Measurements from ENCODE around the gene BEST1. TPM values are rescaled to one million over a fixed set of nuclear protein-coding genes. Genes with fewer than 3 reads are reported as not detected.

Gene BEST1
- total RNA-seq, 1 experiment from 2014 or later: 1.7 TPM

- no peaks in the 10 kb centered on the region for H3K36me3 ChIP-seq (ENCODE audit: insufficient read depth, low read length)
- H3K4me2 ChIP-seq (ENCODE audit: low read depth, low read length, poor library complexity, severe bottlenecking): no peak overlapping the region
- H2AFZ ChIP-seq (ENCODE audit: low read length): no peak overlapping the region
- H3K9me3 ChIP-seq (ENCODE audit: low read length): no peaks in the 10 kb centered on the region
- no peak overlapping the region for H3K9ac ChIP-seq (ENCODE audit: low read length)
- no peaks in the 10 kb centered on the region for H3K9me2 ChIP-seq (replicated peaks; ENCODE audit: insufficient read depth, low read length)
- no peaks in the 10 kb centered on the region for H3K79me2 ChIP-seq (ENCODE audit: low read length)
- no peak overlapping the region for H3K27ac ChIP-seq (ENCODE audit: low read length)
- no peaks in the 10 kb centered on the region for H4K20me1 ChIP-seq (ENCODE audit: insufficient read depth, low read depth, low read length)
- H3K27me3 ChIP-seq (ENCODE audit: low read length): no peaks in the 10 kb centered on the region
- no peaks in the 10 kb centered on the region for H3K4me1 ChIP-seq (ENCODE audit: low read length)
- no peak overlapping the region for H3K4me3 ChIP-seq (ENCODE audit: low read length)
- DNase-seq: no peak
These were observed 42.9 kb upstream of the BEST1 start for GRCh38 chr11:61907282-61907681.

DNA sequence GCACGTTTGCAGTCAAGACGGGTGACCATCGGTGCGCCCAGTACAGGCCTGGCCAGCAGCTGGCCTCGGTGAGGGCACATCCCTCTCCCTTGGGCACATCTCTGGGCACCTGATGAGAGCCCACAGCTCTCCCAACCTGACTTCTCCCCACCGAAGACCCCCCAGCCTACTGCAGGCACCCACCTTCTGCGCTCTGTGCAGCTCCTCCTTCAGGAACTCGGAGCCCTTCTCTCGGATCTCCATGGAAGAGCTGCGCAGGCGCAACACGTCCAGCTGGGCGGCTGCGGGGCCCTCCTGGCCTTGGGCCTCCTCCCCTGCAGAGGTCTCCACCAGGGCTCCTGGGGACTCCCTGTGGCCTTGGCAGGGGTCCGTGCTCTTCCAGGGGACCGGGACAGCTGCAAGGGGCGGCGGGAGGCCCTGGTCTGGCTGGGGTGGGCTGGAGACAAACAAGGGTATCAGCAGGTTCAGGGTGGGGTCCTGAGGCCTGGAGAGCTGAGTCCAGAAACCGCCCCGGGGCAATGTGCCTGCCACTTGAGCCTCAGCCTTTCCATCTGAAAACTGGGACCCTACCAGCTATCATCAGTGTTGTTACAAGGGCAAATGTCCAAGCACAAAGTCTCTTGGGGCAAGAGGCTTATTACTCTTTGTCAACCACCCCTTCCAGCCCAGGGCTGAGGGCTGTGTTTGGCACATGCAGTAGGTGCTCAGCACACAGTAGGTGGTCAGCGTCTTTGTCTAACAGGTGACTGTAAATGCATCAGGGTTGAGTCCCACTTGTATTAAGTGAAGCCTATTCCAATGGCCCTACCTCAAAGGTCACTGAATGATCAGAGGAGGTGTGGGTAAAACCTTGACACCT lies 42.1 kb upstream of the BEST1 start:
- Histone ChIP-seq H3K4me2 (ENCODE audit: low read depth, low read length, poor library complexity, severe bottlenecking) (no peak overlapping the region), H3K9me2 (replicated peaks; ENCODE audit: insufficient read depth, low read length) (no peaks in the 10 kb centered on the region), H3K9me3 (ENCODE audit: low read length) (no peaks in the 10 kb centered on the region), H3K27me3 (ENCODE audit: low read length) (no peaks in the 10 kb centered on the region), H3K4me3 (ENCODE audit: low read length) (no peak overlapping the region), H2AFZ (ENCODE audit: low read length) (no peak overlapping the region), H3K79me2 (ENCODE audit: low read length) (no peaks in the 10 kb centered on the region), H3K4me1 (ENCODE audit: low read length) (no peaks in the 10 kb centered on the region), H3K36me3 (ENCODE audit: insufficient read depth, low read length) (no peaks in the 10 kb centered on the region), H3K27ac (ENCODE audit: low read length) (no peak overlapping the region), H4K20me1 (ENCODE audit: insufficient read depth, low read depth, low read length) (no peaks in the 10 kb centered on the region), H3K9ac (ENCODE audit: low read length) (no peak overlapping the region)
- no peak for DNase-seq

GRCh38 chr11:61908730-61909316 lies 41.3 kb upstream of the BEST1 start:
- no peaks in the 10 kb centered on the region for H3K36me3 ChIP-seq (ENCODE audit: insufficient read depth, low read length)
- H3K4me1 ChIP-seq (ENCODE audit: low read length): no peaks in the 10 kb centered on the region
- H3K79me2 ChIP-seq (ENCODE audit: low read length): no peaks in the 10 kb centered on the region
- H3K4me3 ChIP-seq (ENCODE audit: low read length): no peak overlapping the region
- H3K9me3 ChIP-seq (ENCODE audit: low read length): no peaks in the 10 kb centered on the region
- H2AFZ ChIP-seq (ENCODE audit: low read length): no peak overlapping the region
- H3K27ac ChIP-seq (ENCODE audit: low read length): no peak overlapping the region
- no peak overlapping the region for H3K4me2 ChIP-seq (ENCODE audit: low read depth, low read length, poor library complexity, severe bottlenecking)
- H3K9ac ChIP-seq (ENCODE audit: low read length): no peak overlapping the region
- no peaks in the 10 kb centered on the region for H4K20me1 ChIP-seq (ENCODE audit: insufficient read depth, low read depth, low read length)
- DNase-seq: no peak
- H3K27me3 ChIP-seq (ENCODE audit: low read length): no peaks in the 10 kb centered on the region
- no peaks in the 10 kb centered on the region for H3K9me2 ChIP-seq (replicated peaks; ENCODE audit: insufficient read depth, low read length)

- Histone ChIP-seq H3K4me2 (ENCODE audit: low read depth, low read length, poor library complexity, severe bottlenecking) (no peak overlapping the region), H3K9me3 (ENCODE audit: low read length) (no peaks in the 10 kb centered on the region), H3K9ac (ENCODE audit: low read length) (no peak overlapping the region), H4K20me1 (ENCODE audit: insufficient read depth, low read depth, low read length) (no peaks in the 10 kb centered on the region), H3K27ac (ENCODE audit: low read length) (no peak overlapping the region), H3K27me3 (ENCODE audit: low read length) (no peaks in the 10 kb centered on the region), H3K79me2 (ENCODE audit: low read length) (no peaks in the 10 kb centered on the region), H3K36me3 (ENCODE audit: insufficient read depth, low read length) (no peaks in the 10 kb centered on the region), H2AFZ (ENCODE audit: low read length) (no peak overlapping the region), H3K4me3 (ENCODE audit: low read length) (no peak overlapping the region), H3K4me1 (ENCODE audit: low read length) (no peaks in the 10 kb centered on the region), H3K9me2 (replicated peaks; ENCODE audit: insufficient read depth, low read length) (no peaks in the 10 kb centered on the region)
- DNase-seq: no peak
These were observed 39.7 kb upstream of the BEST1 start for GRCh38 chr11:61910187-61911127.

- H3K4me2 ChIP-seq (ENCODE audit: low read depth, low read length, poor library complexity, severe bottlenecking): no peak overlapping the region
- H3K36me3 ChIP-seq (ENCODE audit: insufficient read depth, low read length): no peaks in the 10 kb centered on the region
- H3K79me2 ChIP-seq (ENCODE audit: low read length): no peaks in the 10 kb centered on the region
- H3K4me1 ChIP-seq (ENCODE audit: low read length): no peaks in the 10 kb centered on the region
- no peaks in the 10 kb centered on the region for H4K20me1 ChIP-seq (ENCODE audit: insufficient read depth, low read depth, low read length)
- no peak overlapping the region for H3K9ac ChIP-seq (ENCODE audit: low read length)
- H3K27ac ChIP-seq (ENCODE audit: low read length): no peak overlapping the region
- no peak for DNase-seq
- no peaks in the 10 kb centered on the region for H3K9me2 ChIP-seq (replicated peaks; ENCODE audit: insufficient read depth, low read length)
- H3K9me3 ChIP-seq (ENCODE audit: low read length): no peaks in the 10 kb centered on the region
- H3K27me3 ChIP-seq (ENCODE audit: low read length): no peaks in the 10 kb centered on the region
- no peak overlapping the region for H2AFZ ChIP-seq (ENCODE audit: low read length)
- no peak overlapping the region for H3K4me3 ChIP-seq (ENCODE audit: low read length)
These were observed 38.9 kb upstream of the BEST1 start for GRCh38 chr11:61911128-61911700.

DNA sequence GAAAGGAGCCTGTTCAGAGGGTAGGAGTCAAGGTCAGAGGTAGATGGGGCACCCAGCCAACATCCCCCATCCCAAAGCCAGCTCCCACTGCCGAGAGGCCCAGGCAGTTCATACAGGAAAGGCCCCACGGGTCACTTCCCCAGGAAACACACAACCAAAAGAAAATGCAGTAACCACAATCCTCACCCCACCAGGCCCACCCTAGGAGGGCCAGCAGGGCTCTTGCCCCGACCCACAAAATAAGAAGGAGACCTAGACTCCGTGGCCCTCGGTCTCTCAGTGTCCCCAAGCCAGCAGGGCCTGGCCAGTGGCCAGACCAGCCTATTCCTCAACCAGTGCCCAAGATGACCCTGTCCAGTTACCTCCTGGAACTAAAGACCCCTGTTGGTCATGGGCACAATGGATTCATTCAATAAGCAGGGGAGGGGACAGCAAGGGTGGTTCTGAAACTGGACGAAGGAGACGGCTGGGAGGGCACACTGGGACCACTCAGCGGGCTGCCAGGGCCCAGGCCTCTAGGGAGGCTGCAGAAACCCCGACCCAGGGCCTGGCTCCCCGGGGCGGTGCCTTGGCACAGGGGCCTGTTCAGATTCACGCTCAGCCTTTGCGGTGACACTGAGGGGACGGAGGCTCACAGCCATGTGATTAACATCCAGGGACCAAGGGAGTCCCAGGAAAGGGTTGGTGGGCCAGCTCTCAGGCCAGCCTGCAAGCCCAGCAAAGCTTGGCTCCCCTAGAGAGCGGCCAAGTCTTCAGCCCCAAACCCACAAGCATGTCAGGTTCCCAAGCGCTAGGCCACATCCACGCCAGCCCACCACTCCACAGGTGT lies 38.2 kb upstream of the BEST1 start:
- Histone ChIP-seq H3K4me3 (ENCODE audit: low read length) (no peak overlapping the region), H3K27me3 (ENCODE audit: low read length) (no peaks in the 10 kb centered on the region), H3K9me2 (replicated peaks; ENCODE audit: insufficient read depth, low read length) (no peaks in the 10 kb centered on the region), H3K36me3 (ENCODE audit: insufficient read depth, low read length) (no peaks in the 10 kb centered on the region), H3K9ac (ENCODE audit: low read length) (no peak overlapping the region), H3K79me2 (ENCODE audit: low read length) (no peaks in the 10 kb centered on the region), H3K4me1 (ENCODE audit: low read length) (no peaks in the 10 kb centered on the region), H4K20me1 (ENCODE audit: insufficient read depth, low read depth, low read length) (no peaks in the 10 kb centered on the region), H3K27ac (ENCODE audit: low read length) (no peak overlapping the region), H3K4me2 (ENCODE audit: low read depth, low read length, poor library complexity, severe bottlenecking) (no peak overlapping the region), H3K9me3 (ENCODE audit: low read length) (no peaks in the 10 kb centered on the region), H2AFZ (ENCODE audit: low read length) (no peak overlapping the region)
- no peak for DNase-seq

GRCh38 chr11:61912530-61912898 lies 37.6 kb upstream of the BEST1 start:
- H3K4me3 ChIP-seq (ENCODE audit: low read length): no peak overlapping the region
- no peak for DNase-seq
- H3K4me2 ChIP-seq (ENCODE audit: low read depth, low read length, poor library complexity, severe bottlenecking): no peak overlapping the region
- no peak overlapping the region for H3K27ac ChIP-seq (ENCODE audit: low read length)
- H3K27me3 ChIP-seq (ENCODE audit: low read length): no peaks in the 10 kb centered on the region
- H3K9me2 ChIP-seq (replicated peaks; ENCODE audit: insufficient read depth, low read length): no peaks in the 10 kb centered on the region
- no peak overlapping the region for H2AFZ ChIP-seq (ENCODE audit: low read length)
- no peaks in the 10 kb centered on the region for H3K36me3 ChIP-seq (ENCODE audit: insufficient read depth, low read length)
- H3K4me1 ChIP-seq (ENCODE audit: low read length): no peaks in the 10 kb centered on the region
- H3K9ac ChIP-seq (ENCODE audit: low read length): no peak overlapping the region
- H4K20me1 ChIP-seq (ENCODE audit: insufficient read depth, low read depth, low read length): no peaks in the 10 kb centered on the region
- no peaks in the 10 kb centered on the region for H3K9me3 ChIP-seq (ENCODE audit: low read length)
- no peaks in the 10 kb centered on the region for H3K79me2 ChIP-seq (ENCODE audit: low read length)

Data from Karpas-422 (cell line).